Fibroblast of skin of left quadriceps (primary cell): ENCODE measurements around the gene SLC47A1.
"Not testable (repeated sequence)": the region's sequence is repeated elsewhere in the genome, so short reads cannot be mapped to it uniquely, and the experiment has no call there.

Experiments used
- DNase-seq, 2 experiments: peaks; one replicate each; pipeline ENCODE4 v3.0.0-alpha.2; 2013; ENCODE audit warnings: low read depth in 2 of 2

SLC47A1 gene

GRCh38 chr17:19555746-19556145 lies 22.1 kb downstream of the SLC47A1 start:
- no peak for DNase-seq

GRCh38 chr17:19558946-19559345 lies 25.3 kb downstream of the SLC47A1 start:
- no peak for DNase-seq

- no peak for DNase-seq
These were observed 28.2 kb downstream of the SLC47A1 start for GRCh38 chr17:19561697-19562318.

- DNase-seq: no peak
These were observed 32.3 kb downstream of the SLC47A1 start for GRCh38 chr17:19565817-19566575.

GRCh38 chr17:19567216-19568015 lies 33.8 kb downstream of the SLC47A1 start:
- DNase-seq: no peak

GRCh38 chr17:19568016-19568350 lies 34.3 kb downstream of the SLC47A1 start:
- DNase-seq: no peak

GRCh38 chr17:19569785-19570543 lies 36.3 kb downstream of the SLC47A1 start:
- no peak for DNase-seq

- DNase-seq: no peak
These were observed 36.9 kb downstream of the SLC47A1 start for GRCh38 chr17:19570544-19571062.

GRCh38 chr17:19573075-19573474 lies 39.4 kb downstream of the SLC47A1 start:
- no peak for DNase-seq

- no peak for DNase-seq
These were observed 41.3 kb downstream of the SLC47A1 start for GRCh38 chr17:19574956-19575355.

GRCh38 chr17:19578545-19578944 lies 44.9 kb downstream of the SLC47A1 start:
- no peak for DNase-seq

GRCh38 chr17:19579192-19579761 lies 45.6 kb downstream of the SLC47A1 start:
- DNase-seq: no peak

- no peak for DNase-seq
These were observed 46.4 kb downstream of the SLC47A1 start for GRCh38 chr17:19579867-19580565.

- not testable (repeated sequence) for DNase-seq
These were observed 46.9 kb downstream of the SLC47A1 start for GRCh38 chr17:19580566-19580920.

- not testable (repeated sequence) for DNase-seq
These were observed 48.5 kb downstream of the SLC47A1 start for GRCh38 chr17:19582152-19582551.

GRCh38 chr17:19583871-19584270 lies 50.2 kb downstream of the SLC47A1 start:
- DNase-seq: no peak

- no peak for DNase-seq
These were observed 56.8 kb downstream of the SLC47A1 start for GRCh38 chr17:19590451-19590850.

GRCh38 chr17:19590912-19591551 lies 57.4 kb downstream of the SLC47A1 start:
- no peak for DNase-seq

GRCh38 chr17:19592316-19592715 lies 58.7 kb downstream of the SLC47A1 start:
- DNase-seq: no peak

GRCh38 chr17:19596869-19597268 lies 63.2 kb downstream of the SLC47A1 start:
- no peak for DNase-seq
